Astrocyte (in vitro differentiated cells and primary cell): ENCODE measurements around the gene CCDC177. TPM values are rescaled to one million over a fixed set of nuclear protein-coding genes. Genes with fewer than 3 reads are reported as not detected.
"Not testable (repeated sequence)": the region's sequence is repeated elsewhere in the genome, so short reads cannot be mapped to it uniquely, and the experiment has no call there.

Experiments used
- DNase-seq: peaks from one replicate; pipeline ENCODE4 v3.0.0-alpha.2; 2010; ENCODE audit warnings: low read depth
- FAIRE-seq: peaks from 2 replicates; lab custom pipeline; 2011; peaks lifted over from hg19 to GRCh38; lab: Jason Lieb, UNC
- H2AFZ ChIP-seq: 2 replicates; pipeline ENCODE4 v1.6.0; 2012; ENCODE audit warnings: low read depth, low read length, inconsistent platforms
- H3K27ac ChIP-seq: 2 replicates; pipeline ENCODE4 v1.5.1; 2011; ENCODE audit warnings: low read depth, low read length, inconsistent platforms
- H3K27me3 ChIP-seq: 2 replicates; pipeline ENCODE4 v1.6.0; 2011; ENCODE audit warnings: low read length, inconsistent platforms; ENCODE audit not compliant: insufficient read depth
- H3K36me3 ChIP-seq: 2 replicates; pipeline ENCODE4 v1.5.1; 2011; ENCODE audit warnings: low read length, inconsistent platforms; ENCODE audit not compliant: insufficient read depth
- H3K4me1 ChIP-seq: 2 replicates; pipeline ENCODE4 v1.5.1; 2011; ENCODE audit warnings: low read length, inconsistent platforms; ENCODE audit not compliant: insufficient read depth
- H3K4me2 ChIP-seq: 2 replicates; pipeline ENCODE4 v1.6.0; 2012; ENCODE audit warnings: low read length, inconsistent platforms
- H3K4me3 ChIP-seq: 2 replicates; pipeline ENCODE4 v1.5.1; 2011; ENCODE audit warnings: low read depth, mild to moderate bottlenecking, low read length, inconsistent platforms; ENCODE audit not compliant: insufficient read depth
- H3K79me2 ChIP-seq: 2 replicates; pipeline ENCODE4 v1.6.0; 2012; ENCODE audit warnings: mild to moderate bottlenecking, low read length, inconsistent platforms; ENCODE audit not compliant: insufficient read depth
- H3K9ac ChIP-seq: 2 replicates; pipeline ENCODE4 v1.6.0; 2012; ENCODE audit warnings: mild to moderate bottlenecking, low read length, inconsistent platforms
- H3K9me3 ChIP-seq: 2 replicates; pipeline ENCODE4 v1.5.1; 2012; ENCODE audit warnings: low read depth, mild to moderate bottlenecking, low read length, inconsistent platforms; ENCODE audit not compliant: insufficient read depth
- H4K20me1 ChIP-seq: 2 replicates; pipeline ENCODE4 v1.6.0; 2012; ENCODE audit warnings: low read length, inconsistent platforms; ENCODE audit not compliant: insufficient read depth
- H3K27ac Mint-ChIP-seq: one replicate; pipeline ENCODE4 v1.8.0; 2021; ENCODE audit warnings: mild to moderate bottlenecking, mixed read lengths; ENCODE audit not compliant: unreplicated experiment
- H3K27me3 Mint-ChIP-seq: one replicate; pipeline ENCODE4 v1.8.0; 2021; ENCODE audit warnings: low read depth, mixed read lengths; ENCODE audit not compliant: unreplicated experiment
- H3K36me3 Mint-ChIP-seq: one replicate; pipeline ENCODE4 v1.8.0; 2021; ENCODE audit warnings: low read depth, mixed read lengths; ENCODE audit not compliant: unreplicated experiment
- H3K4me1 Mint-ChIP-seq: one replicate; pipeline ENCODE4 v1.8.0; 2021; ENCODE audit warnings: low read depth, mixed read lengths; ENCODE audit not compliant: unreplicated experiment
- H3K4me3 Mint-ChIP-seq: one replicate; pipeline ENCODE4 v1.8.0; 2021; ENCODE audit warnings: mild to moderate bottlenecking, moderate library complexity, mixed read lengths; ENCODE audit not compliant: unreplicated experiment
- H3K9me3 Mint-ChIP-seq: one replicate; pipeline ENCODE4 v1.8.0; 2021; ENCODE audit warnings: mild to moderate bottlenecking, mixed read lengths; ENCODE audit not compliant: unreplicated experiment
- CTCF ChIP-seq: IDR thresholded peaks from 2 replicates; pipeline ENCODE4 v1.5.1; 2011; ENCODE audit warnings: low read depth, mild to moderate bottlenecking, inconsistent platforms, low read length, moderate library complexity; ENCODE audit not compliant: insufficient read depth
- EZH2 ChIP-seq: IDR thresholded peaks from 2 replicates; pipeline ENCODE4 v1.6.1; 2012; ENCODE audit warnings: mild to moderate bottlenecking, low read length, inconsistent platforms; ENCODE audit not compliant: insufficient read depth
- total RNA-seq: library from RNA; stranded (reverse); gene quantifications from 2 replicates; pipeline ENCODE4 v1.2.1, GENCODE V29; 2021

CCDC177 gene
- total RNA-seq, 1 donor from 2014 or later = not detected

GRCh38 chr14:69600304-69600891 is 25.7 kb upstream of the CCDC177 start:
- no peak overlapping the region for H3K4me3 Mint-ChIP-seq
- Histone ChIP-seq H3K9me3 (no peaks in the 10 kb centered on the region), H3K4me1 (no peaks in the 10 kb centered on the region), H3K4me3 (no peak overlapping the region), H3K27me3 (no peaks in the 10 kb centered on the region), H3K79me2 (no peaks in the 10 kb centered on the region), H3K36me3 (no peaks in the 10 kb centered on the region), H3K4me2 (no peak overlapping the region), H2AFZ (no peak overlapping the region), H3K27ac (no peak overlapping the region), H4K20me1 (no peaks in the 10 kb centered on the region), H3K9ac (no peak overlapping the region)
- no peaks in the 10 kb centered on the region for H3K4me1 Mint-ChIP-seq
- H3K27ac Mint-ChIP-seq = no peak overlapping the region
- DNase-seq = no peak
- H3K9me3 Mint-ChIP-seq = no peaks in the 10 kb centered on the region
- H3K36me3 Mint-ChIP-seq = no peaks in the 10 kb centered on the region
- H3K27me3 Mint-ChIP-seq = peaks cover under 1% of the 10 kb centered on the region
- no peak for FAIRE-seq
- TF ChIP-seq CTCF (no peak), EZH2 (no peak)

GRCh38 chr14:69599431-69599830 is 24.8 kb upstream of the CCDC177 start:
- H3K27ac ChIP-seq, H3K4me1 ChIP-seq, H3K27ac Mint-ChIP-seq, H3K36me3 ChIP-seq, H3K4me2 ChIP-seq, H3K9me3 Mint-ChIP-seq, H3K27me3 ChIP-seq, H3K4me3 Mint-ChIP-seq, H3K4me3 ChIP-seq, H3K4me1 Mint-ChIP-seq, H3K79me2 ChIP-seq, H3K36me3 Mint-ChIP-seq, DNase-seq, H3K27me3 Mint-ChIP-seq, FAIRE-seq, H3K9ac ChIP-seq, H2AFZ ChIP-seq, H3K9me3 ChIP-seq, H4K20me1 ChIP-seq: not testable (repeated sequence)

GRCh38 chr14:69595336-69595735 is 20.7 kb upstream of the CCDC177 start:
- Mint-ChIP-seq H3K4me1 (no peaks in the 10 kb centered on the region), H3K4me3 (no peak overlapping the region), H3K9me3 (no peaks in the 10 kb centered on the region), H3K36me3 (no peaks in the 10 kb centered on the region), H3K27ac (no peak overlapping the region), H3K27me3 (peaks cover 13% of the 10 kb centered on the region)
- Histone ChIP-seq H3K4me1 (peaks cover 6% of the 10 kb centered on the region), H3K27me3 (no peaks in the 10 kb centered on the region), H3K9me3 (no peaks in the 10 kb centered on the region), H3K4me3 (no peak overlapping the region), H3K79me2 (no peaks in the 10 kb centered on the region), H3K9ac (no peak overlapping the region), H3K36me3 (no peaks in the 10 kb centered on the region), H2AFZ (no peak overlapping the region), H3K27ac (no peak overlapping the region), H4K20me1 (no peaks in the 10 kb centered on the region), H3K4me2 (no peak overlapping the region)
- DNase-seq (no peak), FAIRE-seq (no peak)
- TF ChIP-seq CTCF (no peak), EZH2 (no peak)
